ENCODE data around the gene RBM19. TPM values are rescaled to one million over a fixed set of nuclear protein-coding genes. Genes with fewer than 3 reads are reported as not detected.

RBM19 gene
- total and polyA plus RNA-seq, 4 donors = 7.9 to 18.7 (median 9.0) TPM

- no peak overlapping the region for H3K9ac ChIP-seq (ENCODE audit: low read depth in 1 of 2, low read length in 2 of 2)
- TF ChIP-seq NR2F2 (IDR thresholded peaks at IDR 0.05) (no peak), HNF4G (IDR thresholded peaks at IDR 0.05) (no peak), FOXA2 (IDR thresholded peaks at IDR 0.05) (no peak), RAD21 (IDR thresholded peaks at IDR 0.05) (no peak), RXRA (IDR thresholded peaks at IDR 0.05) (no peak), GABPA (IDR thresholded peaks at IDR 0.05 in 1 of 2, conservative IDR thresholded peaks at IDR 0.05 in 1 of 2) (no peak), TAF1 (conservative IDR thresholded peaks at IDR 0.05) (no peak), HNF4A (conservative IDR thresholded peaks at IDR 0.05) (no peak), SP1 (IDR thresholded peaks at IDR 0.05) (no peak), ZBTB33 (IDR thresholded peaks at IDR 0.05) (no peak), FOXA1 (IDR thresholded peaks at IDR 0.05) (no peak)
- no peak for DNase-seq (ENCODE audit: low spot score)
Observed at GRCh38 chr12:113896841-113897240, 69.3 kb downstream of the RBM19 start.

DNA sequence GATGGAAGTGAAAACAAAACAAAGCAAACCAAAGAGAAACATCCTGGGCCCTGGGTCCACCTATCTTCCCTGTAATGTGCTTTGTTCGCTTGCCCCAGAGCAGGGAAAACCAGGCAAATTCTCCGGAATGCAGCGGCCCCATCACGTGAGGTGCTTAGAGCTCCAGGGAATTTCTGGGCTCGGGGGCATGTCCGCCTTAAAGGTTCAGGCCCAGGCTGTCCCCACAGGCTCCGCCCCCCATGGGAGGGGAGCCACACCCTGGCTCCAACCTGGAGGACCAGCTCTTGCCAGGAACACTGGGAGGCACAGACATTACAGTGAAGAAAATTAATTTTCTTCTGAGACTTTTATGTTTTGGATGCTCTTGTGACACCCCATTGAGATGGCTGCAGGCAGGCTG, 69.9 kb downstream of the RBM19 start:
- Histone ChIP-seq H3K4me3 (ENCODE audit: low read depth in 1 of 3, low read length in 3 of 3) (no peak overlapping the region), H3K4me1 (ENCODE audit: control insufficient read depth in 4 of 4, insufficient read depth in 4 of 4, low read length in 3 of 4) (no peaks in the 10 kb centered on the region), H3K9ac (ENCODE audit: low read depth in 1 of 2, low read length in 2 of 2) (no peak overlapping the region), H3K36me3 (ENCODE audit: control insufficient read depth in 4 of 4, insufficient read depth in 3 of 4, low read depth in 1 of 4, low read length in 3 of 4) (peaks cover 0 to 5% (median 3%) of the 10 kb centered on the region in 4 donors), H3K27ac (ENCODE audit: low read depth in 1 of 2, low read length in 2 of 2) (no peak overlapping the region), H3K27me3 (ENCODE audit: control insufficient read depth in 4 of 4, insufficient read depth in 4 of 4, low read length in 3 of 4) (no peaks in the 10 kb centered on the region), H3K9me3 (ENCODE audit: control insufficient read depth in 4 of 4, low read length in 3 of 4) (no peaks in the 10 kb centered on the region)
- no peak for DNase-seq (ENCODE audit: low spot score)
- TF ChIP-seq, protein P1, sequence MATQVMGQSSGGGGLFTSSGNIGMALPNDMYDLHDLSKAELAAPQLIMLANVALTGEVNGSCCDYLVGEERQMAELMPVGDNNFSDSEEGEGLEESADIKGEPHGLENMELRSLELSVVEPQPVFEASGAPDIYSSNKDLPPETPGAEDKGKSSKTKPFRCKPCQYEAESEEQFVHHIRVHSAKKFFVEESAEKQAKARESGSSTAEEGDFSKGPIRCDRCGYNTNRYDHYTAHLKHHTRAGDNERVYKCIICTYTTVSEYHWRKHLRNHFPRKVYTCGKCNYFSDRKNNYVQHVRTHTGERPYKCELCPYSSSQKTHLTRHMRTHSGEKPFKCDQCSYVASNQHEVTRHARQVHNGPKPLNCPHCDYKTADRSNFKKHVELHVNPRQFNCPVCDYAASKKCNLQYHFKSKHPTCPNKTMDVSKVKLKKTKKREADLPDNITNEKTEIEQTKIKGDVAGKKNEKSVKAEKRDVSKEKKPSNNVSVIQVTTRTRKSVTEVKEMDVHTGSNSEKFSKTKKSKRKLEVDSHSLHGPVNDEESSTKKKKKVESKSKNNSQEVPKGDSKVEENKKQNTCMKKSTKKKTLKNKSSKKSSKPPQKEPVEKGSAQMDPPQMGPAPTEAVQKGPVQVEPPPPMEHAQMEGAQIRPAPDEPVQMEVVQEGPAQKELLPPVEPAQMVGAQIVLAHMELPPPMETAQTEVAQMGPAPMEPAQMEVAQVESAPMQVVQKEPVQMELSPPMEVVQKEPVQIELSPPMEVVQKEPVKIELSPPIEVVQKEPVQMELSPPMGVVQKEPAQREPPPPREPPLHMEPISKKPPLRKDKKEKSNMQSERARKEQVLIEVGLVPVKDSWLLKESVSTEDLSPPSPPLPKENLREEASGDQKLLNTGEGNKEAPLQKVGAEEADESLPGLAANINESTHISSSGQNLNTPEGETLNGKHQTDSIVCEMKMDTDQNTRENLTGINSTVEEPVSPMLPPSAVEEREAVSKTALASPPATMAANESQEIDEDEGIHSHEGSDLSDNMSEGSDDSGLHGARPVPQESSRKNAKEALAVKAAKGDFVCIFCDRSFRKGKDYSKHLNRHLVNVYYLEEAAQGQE (IDR thresholded peaks at IDR 0.05) = no peak
- TF ChIP-seq ATF3 (IDR thresholded peaks at IDR 0.05) (no peak), HNF4G (IDR thresholded peaks at IDR 0.05) (no peak), ZBTB33 (IDR thresholded peaks at IDR 0.05) (no peak), EGR1 (IDR thresholded peaks at IDR 0.05; ENCODE audit: low read depth in 2 of 2) (no peak), JUND (IDR thresholded peaks at IDR 0.05) (no peak), GABPA (IDR thresholded peaks at IDR 0.05 in 1 of 2, conservative IDR thresholded peaks at IDR 0.05 in 1 of 2) (no peak), NR2F2 (IDR thresholded peaks at IDR 0.05) (no peak), FOXA2 (IDR thresholded peaks at IDR 0.05) (no peak), FOXA1 (IDR thresholded peaks at IDR 0.05) (no peak), HNF4A (conservative IDR thresholded peaks at IDR 0.05) (no peak), YY1 (IDR thresholded peaks at IDR 0.05) (no peak), SP1 (IDR thresholded peaks at IDR 0.05) (no peak), RAD21 (IDR thresholded peaks at IDR 0.05) (no peak), TAF1 (conservative IDR thresholded peaks at IDR 0.05) (no peak)
- TF ChIP-seq, protein P2, sequence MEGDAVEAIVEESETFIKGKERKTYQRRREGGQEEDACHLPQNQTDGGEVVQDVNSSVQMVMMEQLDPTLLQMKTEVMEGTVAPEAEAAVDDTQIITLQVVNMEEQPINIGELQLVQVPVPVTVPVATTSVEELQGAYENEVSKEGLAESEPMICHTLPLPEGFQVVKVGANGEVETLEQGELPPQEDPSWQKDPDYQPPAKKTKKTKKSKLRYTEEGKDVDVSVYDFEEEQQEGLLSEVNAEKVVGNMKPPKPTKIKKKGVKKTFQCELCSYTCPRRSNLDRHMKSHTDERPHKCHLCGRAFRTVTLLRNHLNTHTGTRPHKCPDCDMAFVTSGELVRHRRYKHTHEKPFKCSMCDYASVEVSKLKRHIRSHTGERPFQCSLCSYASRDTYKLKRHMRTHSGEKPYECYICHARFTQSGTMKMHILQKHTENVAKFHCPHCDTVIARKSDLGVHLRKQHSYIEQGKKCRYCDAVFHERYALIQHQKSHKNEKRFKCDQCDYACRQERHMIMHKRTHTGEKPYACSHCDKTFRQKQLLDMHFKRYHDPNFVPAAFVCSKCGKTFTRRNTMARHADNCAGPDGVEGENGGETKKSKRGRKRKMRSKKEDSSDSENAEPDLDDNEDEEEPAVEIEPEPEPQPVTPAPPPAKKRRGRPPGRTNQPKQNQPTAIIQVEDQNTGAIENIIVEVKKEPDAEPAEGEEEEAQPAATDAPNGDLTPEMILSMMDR (IDR thresholded peaks at IDR 0.05; ENCODE audit: low read depth, low read length, missing input control) = no peak
- TF ChIP-seq, protein P3, sequence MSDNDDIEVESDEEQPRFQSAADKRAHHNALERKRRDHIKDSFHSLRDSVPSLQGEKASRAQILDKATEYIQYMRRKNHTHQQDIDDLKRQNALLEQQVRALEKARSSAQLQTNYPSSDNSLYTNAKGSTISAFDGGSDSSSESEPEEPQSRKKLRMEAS (IDR thresholded peaks at IDR 0.05) = no peak
- 96% methylated on average over 7 of the region's 7 CpGs for WGBS

More at GRCh38 chr12:113896841-113897240, 69.3 kb downstream of the RBM19 start:
- 98% methylated on average over 4 of the region's 4 CpGs for WGBS
- Histone ChIP-seq H3K27me3 (ENCODE audit: control insufficient read depth in 4 of 4, insufficient read depth in 4 of 4, low read length in 3 of 4) (no peaks in the 10 kb centered on the region), H3K4me3 (ENCODE audit: low read depth in 1 of 3, low read length in 3 of 3) (no peak overlapping the region), H3K4me1 (ENCODE audit: control insufficient read depth in 4 of 4, insufficient read depth in 4 of 4, low read length in 3 of 4) (no peaks in the 10 kb centered on the region), H3K9me3 (ENCODE audit: control insufficient read depth in 4 of 4, low read length in 3 of 4) (no peaks in the 10 kb centered on the region), H3K27ac (ENCODE audit: low read depth in 1 of 2, low read length in 2 of 2) (no peak overlapping the region), H3K36me3 (ENCODE audit: control insufficient read depth in 4 of 4, insufficient read depth in 3 of 4, low read depth in 1 of 4, low read length in 3 of 4) (peaks cover 0 to 5% (median 2%) of the 10 kb centered on the region in 4 donors)
